GM19438 (cell line): ENCODE data around the gene CLASP1.
"Not testable (repeated sequence)": the region's sequence is repeated elsewhere in the genome, so short reads cannot be mapped to it uniquely, and the experiment has no call there.

Source experiments
- ATAC-seq: cut with Tn5 transposase; IDR thresholded peaks from one replicate; pipeline ENCODE4 v1.9.1; 2021; ENCODE audit warnings: low read depth; ENCODE audit not compliant: unreplicated experiment

Gene CLASP1

GRCh38 chr2:121479882-121480522 lies 169.3 kb downstream of the CLASP1 start:
- ATAC-seq, result no peak

DNA sequence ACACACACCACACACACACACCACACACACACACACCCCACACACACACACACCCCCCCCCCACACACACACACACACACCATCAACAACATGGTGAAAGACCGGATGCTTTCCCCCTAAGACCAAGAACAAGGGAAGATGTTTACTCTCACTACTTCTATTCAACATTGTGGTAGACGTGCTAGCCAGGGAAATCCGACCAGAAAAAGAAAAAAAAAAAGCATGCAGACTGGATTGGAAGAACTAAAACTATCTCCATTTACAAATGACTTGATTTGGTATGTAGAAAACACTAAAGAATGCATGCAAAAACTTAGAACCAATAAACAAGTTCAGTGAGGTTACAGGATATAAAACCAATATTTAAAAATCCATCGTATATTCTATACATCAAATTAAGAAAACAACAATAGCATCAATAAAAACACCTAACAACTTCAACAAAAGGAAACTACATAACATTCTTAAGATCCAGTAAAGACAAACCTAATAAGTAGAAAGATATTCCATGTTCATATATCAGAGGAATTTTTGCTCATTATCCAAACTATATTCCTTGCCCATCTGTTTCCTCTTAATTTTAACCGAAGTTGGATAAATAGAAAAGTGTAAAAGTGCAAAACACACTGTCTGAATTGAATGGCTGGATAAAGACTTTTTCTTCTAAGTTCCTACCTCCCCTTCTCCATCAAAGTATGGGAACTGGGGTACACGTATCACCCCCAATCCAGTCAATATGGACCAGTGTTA lies 170.1 kb downstream of the CLASP1 start:
- ATAC-seq, result no peak

DNA sequence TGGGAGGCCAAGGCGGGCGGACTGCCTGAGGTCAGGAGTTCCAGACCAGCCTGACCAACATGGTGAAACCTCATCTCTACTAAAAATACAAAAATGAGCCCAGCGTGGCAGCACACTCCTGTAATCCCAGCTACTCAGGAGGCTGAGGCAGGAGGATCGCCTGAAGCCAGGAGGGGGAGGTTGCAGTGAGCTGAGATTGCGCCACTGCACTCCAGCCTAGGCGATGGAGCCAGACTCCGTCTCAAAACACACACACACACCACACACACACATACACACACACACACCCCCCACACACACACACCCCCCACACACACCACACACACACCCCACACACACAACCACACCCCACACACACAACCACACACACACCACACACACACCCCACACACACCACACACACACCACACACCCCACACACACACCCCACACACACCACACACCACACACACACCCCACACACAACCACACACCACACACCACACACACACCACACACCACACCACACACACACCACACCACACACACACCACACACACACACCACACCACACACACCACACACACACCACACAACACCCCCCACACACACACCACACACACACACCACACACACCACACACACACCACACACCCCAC lies 170.8 kb downstream of the CLASP1 start:
- ATAC-seq, result not testable (repeated sequence)

GRCh38 chr2:121476684-121477083 lies 172.6 kb downstream of the CLASP1 start:
- no peak for ATAC-seq

DNA sequence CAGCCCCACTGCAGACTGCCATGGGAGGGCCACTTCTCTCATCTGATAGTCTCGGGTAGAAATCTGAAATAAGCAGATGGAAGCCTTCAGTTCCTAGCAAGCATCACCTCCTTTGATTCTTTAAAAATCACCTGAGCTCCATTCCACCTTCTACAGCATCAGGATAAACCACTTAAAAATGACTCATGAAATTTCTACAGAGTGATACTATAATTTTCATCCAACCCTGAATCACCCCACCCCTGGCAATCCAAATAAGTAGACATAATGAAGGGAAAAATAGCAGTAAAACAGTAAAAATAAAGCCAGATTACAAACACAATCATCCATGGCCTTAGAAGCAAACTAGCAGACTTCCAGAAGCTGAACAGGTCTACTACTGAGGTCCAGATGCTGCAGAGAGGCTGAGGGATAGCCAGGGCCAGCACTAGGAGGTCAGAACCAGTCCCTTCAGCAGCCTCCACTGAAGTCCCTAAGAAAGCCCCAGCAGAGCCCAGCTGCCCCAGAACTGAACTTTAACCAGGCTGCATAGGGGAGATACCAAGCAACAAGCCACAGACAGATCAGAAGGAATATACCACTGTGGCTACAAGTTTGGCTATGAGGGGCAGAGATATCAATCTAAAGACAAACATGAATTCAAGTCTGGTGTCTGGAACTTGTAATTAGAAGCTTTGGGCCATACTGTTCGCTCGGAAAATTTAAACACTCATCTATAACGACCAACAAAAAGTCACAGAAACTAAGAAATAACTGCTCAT lies 173.3 kb downstream of the CLASP1 start:
- ATAC-seq, result no peak

DNA sequence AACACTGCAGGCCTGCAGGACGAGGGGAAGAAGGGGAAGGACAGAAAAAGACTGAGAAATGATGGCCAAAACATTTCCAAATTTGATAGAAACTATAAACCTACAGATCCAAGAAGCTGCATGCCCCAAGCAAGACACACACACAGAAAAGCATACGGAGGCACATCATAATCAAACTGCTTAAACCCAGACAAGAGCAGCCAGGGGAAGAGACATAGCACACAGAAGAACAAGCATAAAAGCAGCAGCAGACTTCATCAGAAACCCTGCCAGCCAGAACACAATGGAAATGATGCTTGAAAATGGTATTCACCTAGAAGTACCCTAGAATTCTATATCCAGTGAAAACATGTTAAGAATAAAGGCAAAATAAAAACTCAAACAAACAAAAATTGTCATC lies 175.8 kb downstream of the CLASP1 start:
- ATAC-seq, result no peak

DNA sequence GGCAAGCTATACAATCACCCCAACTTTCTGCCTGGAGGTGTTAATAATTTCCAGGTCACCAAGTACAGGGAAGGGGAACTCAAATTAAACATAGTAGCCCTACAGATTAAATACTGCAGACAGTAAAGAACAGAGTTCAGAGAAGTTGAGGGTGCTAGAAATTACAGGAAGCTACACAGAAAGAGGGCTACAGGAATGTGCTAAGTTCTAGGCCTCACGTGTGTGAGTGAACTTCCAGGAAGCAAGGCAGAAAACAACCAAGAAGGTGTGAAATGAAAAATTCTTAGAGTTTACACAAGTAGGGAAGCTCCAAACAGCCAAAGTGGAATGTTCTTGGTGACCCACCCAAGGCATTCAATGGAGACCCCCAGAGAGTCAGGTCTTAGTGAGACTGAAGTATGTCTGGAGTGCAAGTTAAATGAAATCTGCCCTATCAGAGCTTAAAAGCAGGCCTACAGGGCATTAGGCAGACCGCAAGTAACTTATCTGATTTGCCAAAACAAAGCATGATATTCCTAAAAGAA lies 176.7 kb downstream of the CLASP1 start:
- ATAC-seq, result no peak

- ATAC-seq, result no peak
Measured at GRCh38 chr2:121471532-121472469, 177.5 kb downstream of the CLASP1 start.

- no peak for ATAC-seq
Measured at GRCh38 chr2:121470917-121471316, 178.3 kb downstream of the CLASP1 start.

- ATAC-seq, result no peak
Measured at GRCh38 chr2:121469356-121469755, 179.9 kb downstream of the CLASP1 start.

GRCh38 chr2:121468936-121469335 lies 180.3 kb downstream of the CLASP1 start:
- no peak for ATAC-seq

GRCh38 chr2:121459291-121459690 lies 190.0 kb downstream of the CLASP1 start:
- no peak for ATAC-seq

- no peak for ATAC-seq
Measured at GRCh38 chr2:121456325-121456724, 192.9 kb downstream of the CLASP1 start.

DNA sequence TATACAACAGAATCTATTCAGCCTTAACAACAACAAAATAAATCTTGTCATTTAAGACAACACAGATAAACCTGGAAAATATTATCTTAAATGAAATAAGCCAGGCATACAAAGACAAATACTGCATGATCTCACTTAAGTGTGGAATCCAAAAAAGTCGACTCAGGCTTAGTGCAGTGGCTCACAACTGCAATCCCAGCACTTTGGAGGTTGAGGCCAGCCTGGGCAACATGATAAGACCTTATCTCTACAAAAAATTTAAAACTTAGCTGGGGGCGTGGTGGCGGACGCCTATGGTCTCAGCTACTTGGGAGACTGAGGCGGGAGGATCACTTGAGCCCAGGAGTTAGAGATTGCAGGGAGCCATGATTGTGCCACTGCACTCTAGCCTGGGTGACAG lies 193.8 kb downstream of the CLASP1 start:
- no peak for ATAC-seq

DNA sequence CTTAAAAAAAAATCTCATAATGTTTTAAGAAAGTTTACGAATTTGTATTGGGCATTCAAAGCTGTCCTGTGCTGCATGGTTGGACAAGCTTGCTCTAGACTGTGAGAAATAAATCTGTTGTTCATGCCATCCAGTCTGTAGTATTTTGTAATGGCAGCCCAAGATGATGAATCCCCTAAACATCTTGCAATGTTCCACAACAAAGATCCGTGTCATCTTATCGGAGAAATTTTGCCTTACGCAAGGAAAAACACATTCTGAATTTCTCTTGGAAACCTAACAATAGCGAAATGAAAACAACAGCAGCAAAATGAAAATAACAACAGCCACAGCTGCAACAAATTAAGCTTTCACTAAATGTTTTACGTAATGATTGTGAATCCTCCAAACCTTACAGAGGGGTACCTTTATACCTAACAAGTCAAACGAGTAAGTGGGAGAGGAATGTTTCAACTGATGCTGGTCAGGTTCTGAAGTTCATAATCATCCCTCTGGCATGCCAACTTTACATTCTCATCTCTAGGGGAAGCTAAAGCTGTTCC lies 194.6 kb downstream of the CLASP1 start:
- ATAC-seq, result no peak

GRCh38 chr2:121451398-121451797 lies 197.9 kb downstream of the CLASP1 start:
- ATAC-seq, result no peak

DNA sequence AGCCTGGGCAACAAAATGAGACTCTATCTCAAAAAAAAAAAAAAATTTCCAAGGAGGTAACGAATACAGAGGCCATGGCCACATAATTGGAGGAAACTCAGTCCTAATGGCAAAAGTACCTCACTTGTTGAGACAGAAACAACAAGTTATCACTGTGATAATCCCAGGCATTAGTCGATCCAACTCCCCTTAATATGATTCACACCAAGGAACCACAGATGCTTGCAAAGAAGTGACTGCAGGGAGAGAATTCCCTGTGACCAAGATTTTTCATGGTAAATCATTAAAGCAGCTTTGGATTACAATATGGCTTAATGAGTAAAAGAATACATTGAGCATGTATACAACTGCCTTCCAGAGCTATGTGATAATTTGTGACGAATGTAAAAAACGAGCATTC lies 199.0 kb downstream of the CLASP1 start:
- no peak for ATAC-seq

DNA sequence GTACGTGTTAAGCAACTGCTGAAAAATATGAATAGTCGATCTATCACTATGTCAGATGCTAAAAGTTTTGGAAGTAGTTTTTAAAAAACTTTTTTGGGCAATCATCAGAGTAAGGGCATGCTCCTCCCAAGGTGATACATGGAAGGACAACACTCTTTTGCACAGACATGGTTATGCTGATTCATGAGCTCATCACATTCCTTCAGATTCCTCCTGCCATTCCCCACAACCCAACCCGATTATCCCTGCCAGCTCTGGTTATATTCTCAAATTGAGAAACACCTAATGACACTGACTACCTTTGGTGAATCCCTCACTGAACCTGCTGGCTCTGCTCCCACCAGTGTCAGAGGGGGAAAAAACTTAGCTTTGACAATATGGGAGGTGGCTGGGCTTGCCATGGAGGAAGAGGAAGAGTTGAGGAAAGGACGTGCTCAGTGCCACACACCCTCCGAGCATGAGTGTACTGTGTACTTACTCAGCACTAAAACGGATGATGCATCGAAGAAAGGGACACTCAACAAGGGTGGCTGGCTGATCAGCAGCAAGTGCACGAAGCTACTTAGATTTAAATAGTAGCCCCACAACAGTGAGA lies 202.5 kb downstream of the CLASP1 start:
- no peak for ATAC-seq

GRCh38 chr2:121442889-121443288 lies 206.4 kb downstream of the CLASP1 start:
- no peak for ATAC-seq
